Glomerular visceral epithelial cell (primary cell): ENCODE data around the gene FNIP2.

Experiments used
- DNase-seq: peaks from one replicate; pipeline ENCODE4 v3.0.0-alpha.2; 2016; ENCODE audit errors: extremely low spot score

The FNIP2 gene

GRCh38 chr4:158837527-158838141 lies 68.8 kb downstream of the FNIP2 start:
- DNase-seq, result no peak

GRCh38 chr4:158840131-158840530 lies 71.3 kb downstream of the FNIP2 start:
- no peak for DNase-seq

- DNase-seq, result no peak
These were observed 72.7 kb downstream of the FNIP2 start for GRCh38 chr4:158841540-158841939.

- DNase-seq, result no peak
These were observed 76.7 kb downstream of the FNIP2 start for GRCh38 chr4:158845311-158846041.

GRCh38 chr4:158847535-158847934 lies 78.7 kb downstream of the FNIP2 start:
- no peak for DNase-seq

- no peak for DNase-seq
These were observed 80.9 kb downstream of the FNIP2 start for GRCh38 chr4:158849681-158850080.

- no peak for DNase-seq
These were observed 81.5 kb downstream of the FNIP2 start for GRCh38 chr4:158850371-158850770.

GRCh38 chr4:158850800-158851644 lies 82.2 kb downstream of the FNIP2 start:
- DNase-seq, result peak; percentile 50

GRCh38 chr4:158854236-158854635 lies 85.4 kb downstream of the FNIP2 start:
- DNase-seq, result no peak

- DNase-seq, result peak; percentile 43
These were observed 88.0 kb downstream of the FNIP2 start for GRCh38 chr4:158856852-158857251.

- no peak for DNase-seq
These were observed 89.1 kb downstream of the FNIP2 start for GRCh38 chr4:158857951-158858350.

- peak; percentile 31 for DNase-seq
These were observed 89.8 kb downstream of the FNIP2 start for GRCh38 chr4:158858410-158859199.

GRCh38 chr4:158859661-158860060 lies 90.8 kb downstream of the FNIP2 start:
- DNase-seq, result no peak

GRCh38 chr4:158860856-158861255 lies 92.0 kb downstream of the FNIP2 start:
- DNase-seq, result no peak

GRCh38 chr4:158861281-158861680 lies 92.5 kb downstream of the FNIP2 start:
- DNase-seq, result no peak

- DNase-seq, result no peak
These were observed 92.9 kb downstream of the FNIP2 start for GRCh38 chr4:158861766-158862165.

GRCh38 chr4:158863296-158863695 lies 94.5 kb downstream of the FNIP2 start:
- no peak for DNase-seq

GRCh38 chr4:158865520-158866177 lies 96.8 kb downstream of the FNIP2 start:
- DNase-seq, result no peak

- DNase-seq, result no peak
These were observed 100.2 kb downstream of the FNIP2 start for GRCh38 chr4:158869001-158869400.

- DNase-seq, result no peak
These were observed 100.9 kb downstream of the FNIP2 start for GRCh38 chr4:158869761-158870160.

GRCh38 chr4:158870282-158870625 lies 101.4 kb downstream of the FNIP2 start:
- no peak for DNase-seq
